ENCODE data around the gene COL20A1. TPM values are rescaled to one million over a fixed set of nuclear protein-coding genes. Genes with fewer than 3 reads are reported as not detected.

COL20A1 gene
- total RNA-seq, 5 donors from 2014 or later (not counting 1 experiment from before 2014, with no cell fraction given): 0.16 to 0.35 (median 0.23) TPM; not detected in 2

GRCh38 chr20:63311186-63311832 lies 18.3 kb downstream of the COL20A1 start:
- H3K4me1 Mint-ChIP-seq: no peaks in the 10 kb centered on the region
- no peaks in the 10 kb centered on the region for H3K9me3 ChIP-seq
- no peak for ATAC-seq (replicated peaks in 1 of 4)
- WGBS (ENCODE audit: insufficient coverage): 88% methylated on average over 21 of the region's 29 CpGs
- H3K9me3 Mint-ChIP-seq: no peaks in the 10 kb centered on the region
- peaks cover 0 to 86% of the 10 kb centered on the region in 2 experiments for H3K27me3 ChIP-seq (replicated peaks in 1 of 2; ENCODE audit: control insufficient read depth in 2 of 2, extremely low read depth in 1 of 2, insufficient read depth in 2 of 2, low read length in 1 of 2)
- DNase-seq: no peak
- H3K4me3 ChIP-seq (ENCODE audit: control insufficient read depth in 1 of 2, extremely low read depth in 1 of 2, low read length in 1 of 2): no peak overlapping the region
- no peak overlapping the region for H3K27ac ChIP-seq (ENCODE audit: low read length)
- H3K27ac Mint-ChIP-seq: no peak overlapping the region
- no peak overlapping the region for H3K4me3 Mint-ChIP-seq
- H3K27me3 Mint-ChIP-seq: peaks cover 3 to 17% of the 10 kb centered on the region in 2 donors
- ChIA-PET CTCF (no interaction called here), POLR2A (no interaction called here)
- H3K4me1 ChIP-seq (ENCODE audit: control insufficient read depth in 1 of 2, extremely low read depth in 1 of 2, insufficient read depth in 2 of 2, low read length in 2 of 2): no peaks in the 10 kb centered on the region
- no peaks in the 10 kb centered on the region for H3K36me3 Mint-ChIP-seq
- no peaks in the 10 kb centered on the region for H3K36me3 ChIP-seq (ENCODE audit: control insufficient read depth in 2 of 2, extremely low read depth in 1 of 2, insufficient read depth in 1 of 2, low read length in 1 of 2)

GRCh38 chr20:63311833-63312243 lies 18.9 kb downstream of the COL20A1 start:
- H3K27ac Mint-ChIP-seq: no peak overlapping the region
- no peaks in the 10 kb centered on the region for H3K9me3 ChIP-seq
- H3K4me3 Mint-ChIP-seq: no peak overlapping the region
- no peak for DNase-seq
- no peak overlapping the region for H3K27ac ChIP-seq (ENCODE audit: low read length)
- no peaks in the 10 kb centered on the region for H3K36me3 ChIP-seq (ENCODE audit: control insufficient read depth in 2 of 2, extremely low read depth in 1 of 2, insufficient read depth in 1 of 2, low read length in 1 of 2)
- no peaks in the 10 kb centered on the region for H3K4me1 ChIP-seq (ENCODE audit: control insufficient read depth in 1 of 2, extremely low read depth in 1 of 2, insufficient read depth in 2 of 2, low read length in 2 of 2)
- no peak for ATAC-seq (replicated peaks in 1 of 4)
- no peaks in the 10 kb centered on the region for H3K36me3 Mint-ChIP-seq
- H3K9me3 Mint-ChIP-seq: no peaks in the 10 kb centered on the region
- 72% methylated on average over 11 of the region's 18 CpGs for WGBS (ENCODE audit: insufficient coverage)
- peaks cover 0 to 83% of the 10 kb centered on the region in 2 experiments for H3K27me3 ChIP-seq (replicated peaks in 1 of 2; ENCODE audit: control insufficient read depth in 2 of 2, extremely low read depth in 1 of 2, insufficient read depth in 2 of 2, low read length in 1 of 2)
- no peak overlapping the region for H3K4me3 ChIP-seq (ENCODE audit: control insufficient read depth in 1 of 2, extremely low read depth in 1 of 2, low read length in 1 of 2)
- peaks cover 3 to 19% of the 10 kb centered on the region in 2 donors for H3K27me3 Mint-ChIP-seq
- H3K4me1 Mint-ChIP-seq: no peaks in the 10 kb centered on the region
- ChIA-PET CTCF (no interaction called here), POLR2A (no interaction called here)

GRCh38 chr20:63312273-63312672 lies 19.3 kb downstream of the COL20A1 start:
- ATAC-seq (replicated peaks in 1 of 4): no peak
- Histone ChIP-seq H3K9me3 (no peaks in the 10 kb centered on the region), H3K27me3 (replicated peaks in 1 of 2; ENCODE audit: control insufficient read depth in 2 of 2, extremely low read depth in 1 of 2, insufficient read depth in 2 of 2, low read length in 1 of 2) (peaks cover 0 to 79% of the 10 kb centered on the region in 2 experiments), H3K4me3 (ENCODE audit: control insufficient read depth in 1 of 2, extremely low read depth in 1 of 2, low read length in 1 of 2) (no peak overlapping the region), H3K36me3 (ENCODE audit: control insufficient read depth in 2 of 2, extremely low read depth in 1 of 2, insufficient read depth in 1 of 2, low read length in 1 of 2) (no peaks in the 10 kb centered on the region), H3K4me1 (ENCODE audit: control insufficient read depth in 1 of 2, extremely low read depth in 1 of 2, insufficient read depth in 2 of 2, low read length in 2 of 2) (no peaks in the 10 kb centered on the region), H3K27ac (ENCODE audit: low read length) (no peak overlapping the region)
- 34% methylated on average over 3 of the region's 9 CpGs for WGBS (ENCODE audit: insufficient coverage)
- no peak overlapping the region for H3K4me3 Mint-ChIP-seq
- ChIA-PET POLR2A (no interaction called here), CTCF (no interaction called here)
- no peak overlapping the region for H3K27ac Mint-ChIP-seq
- H3K4me1 Mint-ChIP-seq: no peaks in the 10 kb centered on the region
- no peaks in the 10 kb centered on the region for H3K9me3 Mint-ChIP-seq
- no peak for DNase-seq
- peaks cover 3 to 21% of the 10 kb centered on the region in 2 donors for H3K27me3 Mint-ChIP-seq
- H3K36me3 Mint-ChIP-seq: no peaks in the 10 kb centered on the region

GRCh38 chr20:63312690-63313348 lies 19.8 kb downstream of the COL20A1 start:
- H3K27ac ChIP-seq (ENCODE audit: low read length): no peak overlapping the region
- CTCF ChIA-PET: no interaction called here
- no peaks in the 10 kb centered on the region for H3K36me3 Mint-ChIP-seq

GRCh38 chr20:63313349-63314014 lies 20.5 kb downstream of the COL20A1 start:
- peaks cover 3 to 23% of the 10 kb centered on the region in 2 donors for H3K27me3 Mint-ChIP-seq
- Histone ChIP-seq H3K9me3 (no peaks in the 10 kb centered on the region), H3K4me3 (ENCODE audit: control insufficient read depth in 1 of 2, extremely low read depth in 1 of 2, low read length in 1 of 2) (no peak overlapping the region), H3K27me3 (replicated peaks in 1 of 2; ENCODE audit: control insufficient read depth in 2 of 2, extremely low read depth in 1 of 2, insufficient read depth in 2 of 2, low read length in 1 of 2) (peaks cover 0 to 74% of the 10 kb centered on the region in 2 experiments), H3K27ac (ENCODE audit: low read length) (no peak overlapping the region), H3K4me1 (ENCODE audit: control insufficient read depth in 1 of 2, extremely low read depth in 1 of 2, insufficient read depth in 2 of 2, low read length in 2 of 2) (no peaks in the 10 kb centered on the region), H3K36me3 (ENCODE audit: control insufficient read depth in 2 of 2, extremely low read depth in 1 of 2, insufficient read depth in 1 of 2, low read length in 1 of 2) (no peaks in the 10 kb centered on the region)
- no peaks in the 10 kb centered on the region for H3K4me1 Mint-ChIP-seq
- H3K36me3 Mint-ChIP-seq: no peaks in the 10 kb centered on the region
- H3K4me3 Mint-ChIP-seq: no peak overlapping the region
- ATAC-seq (replicated peaks in 1 of 4) (no peak), DNase-seq (no peak)
- CTCF ChIA-PET: no interaction called here
- 69% methylated on average over 22 of the region's 25 CpGs for WGBS (ENCODE audit: insufficient coverage)
- POLR2A ChIA-PET: no interaction called here
- no peaks in the 10 kb centered on the region for H3K9me3 Mint-ChIP-seq
- no peak overlapping the region for H3K27ac Mint-ChIP-seq

More at GRCh38 chr20:63312690-63313348, 19.8 kb downstream of the COL20A1 start:
- Mint-ChIP-seq H3K27ac (no peak overlapping the region), H3K27me3 (peaks cover 3 to 22% of the 10 kb centered on the region in 2 donors), H3K4me3 (no peak overlapping the region), H3K4me1 (no peaks in the 10 kb centered on the region), H3K9me3 (no peaks in the 10 kb centered on the region)
- DNase-seq: no peak
- Histone ChIP-seq H3K36me3 (ENCODE audit: control insufficient read depth in 2 of 2, extremely low read depth in 1 of 2, insufficient read depth in 1 of 2, low read length in 1 of 2) (no peaks in the 10 kb centered on the region), H3K4me3 (ENCODE audit: control insufficient read depth in 1 of 2, extremely low read depth in 1 of 2, low read length in 1 of 2) (no peak overlapping the region), H3K9me3 (no peaks in the 10 kb centered on the region), H3K27me3 (replicated peaks in 1 of 2; ENCODE audit: control insufficient read depth in 2 of 2, extremely low read depth in 1 of 2, insufficient read depth in 2 of 2, low read length in 1 of 2) (peaks cover 0 to 74% of the 10 kb centered on the region in 2 experiments), H3K4me1 (ENCODE audit: control insufficient read depth in 1 of 2, extremely low read depth in 1 of 2, insufficient read depth in 2 of 2, low read length in 2 of 2) (no peaks in the 10 kb centered on the region)
- POLR2A ChIA-PET: no interaction called here
- no peak for ATAC-seq (replicated peaks in 1 of 4)
- 88% methylated on average over 14 of the region's 22 CpGs for WGBS (ENCODE audit: insufficient coverage)

GRCh38 chr20:63314015-63314471 lies 21.1 kb downstream of the COL20A1 start:
- Histone ChIP-seq H3K4me3 (ENCODE audit: control insufficient read depth in 1 of 2, extremely low read depth in 1 of 2, low read length in 1 of 2) (no peak overlapping the region), H3K9me3 (no peaks in the 10 kb centered on the region), H3K4me1 (ENCODE audit: control insufficient read depth in 1 of 2, extremely low read depth in 1 of 2, insufficient read depth in 2 of 2, low read length in 2 of 2) (no peaks in the 10 kb centered on the region), H3K27ac (ENCODE audit: low read length) (no peak overlapping the region), H3K27me3 (replicated peaks in 1 of 2; ENCODE audit: control insufficient read depth in 2 of 2, extremely low read depth in 1 of 2, insufficient read depth in 2 of 2, low read length in 1 of 2) (peaks cover 0 to 71% of the 10 kb centered on the region in 2 experiments), H3K36me3 (ENCODE audit: control insufficient read depth in 2 of 2, extremely low read depth in 1 of 2, insufficient read depth in 1 of 2, low read length in 1 of 2) (no peaks in the 10 kb centered on the region)
- peaks cover 3 to 23% of the 10 kb centered on the region in 2 donors for H3K27me3 Mint-ChIP-seq
- no peak for DNase-seq
- H3K4me3 Mint-ChIP-seq: no peak overlapping the region
- no peaks in the 10 kb centered on the region for H3K4me1 Mint-ChIP-seq
- 61% methylated on average over 9 of the region's 9 CpGs for WGBS (ENCODE audit: insufficient coverage)
- no peaks in the 10 kb centered on the region for H3K36me3 Mint-ChIP-seq
- POLR2A ChIA-PET: no interaction called here
- CTCF ChIA-PET: no interaction called here
- ATAC-seq (replicated peaks in 1 of 4): no peak
- H3K27ac Mint-ChIP-seq: no peak overlapping the region
- H3K9me3 Mint-ChIP-seq: no peaks in the 10 kb centered on the region
